HFFc6 (cell line): ENCODE measurements around the gene GPRIN1. TPM values are rescaled to one million over a fixed set of nuclear protein-coding genes. Genes with fewer than 3 reads are reported as not detected.

Experiments used
- DNase-seq: peaks from one replicate; pipeline ENCODE4 v3.0.0-alpha.2; 2018
- H3K27ac Mint-ChIP-seq: 2 replicates; pipeline ENCODE4 v1.8.0; 2020; ENCODE audit warnings: mild to moderate bottlenecking, mixed read lengths
- H3K27me3 Mint-ChIP-seq: 2 replicates; pipeline ENCODE4 v1.8.0; 2021; ENCODE audit warnings: mild to moderate bottlenecking, moderate library complexity, mixed read lengths; ENCODE audit not compliant: insufficient read depth
- H3K36me3 Mint-ChIP-seq: 2 replicates; pipeline ENCODE4 v1.8.0; 2021; ENCODE audit warnings: low read depth, mixed read lengths
- H3K4me1 Mint-ChIP-seq: 2 replicates; pipeline ENCODE4 v1.8.0; 2020; ENCODE audit warnings: low read depth, mixed read lengths
- H3K4me3 Mint-ChIP-seq: 2 replicates; pipeline ENCODE4 v1.8.0; 2020; ENCODE audit warnings: mild to moderate bottlenecking, moderate library complexity, mixed read lengths
- H3K9me3 Mint-ChIP-seq: 2 replicates; pipeline ENCODE4 v1.8.0; 2020; ENCODE audit warnings: mild to moderate bottlenecking, mixed read lengths
- long read RNA-seq: library from polyadenylated mRNA; unstranded; transcript quantifications from one replicate; pipeline ENCODE4 v2.0.0, GENCODE V29; 2019
- total RNA-seq, 6 experiments: library from RNA; stranded (reverse); fragmentation: NEBNext Ultra II Directional; extraction: Animal tissue kit (Norgen Biotek cat#: 25700); gene quantifications; 2 replicates in 1 of 6; 3 replicates in 5 of 6; pipeline ENCODE4 v1.2.3, GENCODE V29; 2021
- TF ChIP-seq, protein P1 (sequence below): fragments of 200-600 bp; sonication (generic); IDR thresholded peaks from 2 replicates; pipeline ENCODE4 v1.5.0; 2021; ENCODE audit warnings: antibody characterized with exemption, mild to moderate bottlenecking

The GPRIN1 gene
- total RNA-seq = 1 to 10 TPM; 2.3 to 5.4 (median 2.6) TPM
- long read RNA-seq = 0 reads

DNA sequence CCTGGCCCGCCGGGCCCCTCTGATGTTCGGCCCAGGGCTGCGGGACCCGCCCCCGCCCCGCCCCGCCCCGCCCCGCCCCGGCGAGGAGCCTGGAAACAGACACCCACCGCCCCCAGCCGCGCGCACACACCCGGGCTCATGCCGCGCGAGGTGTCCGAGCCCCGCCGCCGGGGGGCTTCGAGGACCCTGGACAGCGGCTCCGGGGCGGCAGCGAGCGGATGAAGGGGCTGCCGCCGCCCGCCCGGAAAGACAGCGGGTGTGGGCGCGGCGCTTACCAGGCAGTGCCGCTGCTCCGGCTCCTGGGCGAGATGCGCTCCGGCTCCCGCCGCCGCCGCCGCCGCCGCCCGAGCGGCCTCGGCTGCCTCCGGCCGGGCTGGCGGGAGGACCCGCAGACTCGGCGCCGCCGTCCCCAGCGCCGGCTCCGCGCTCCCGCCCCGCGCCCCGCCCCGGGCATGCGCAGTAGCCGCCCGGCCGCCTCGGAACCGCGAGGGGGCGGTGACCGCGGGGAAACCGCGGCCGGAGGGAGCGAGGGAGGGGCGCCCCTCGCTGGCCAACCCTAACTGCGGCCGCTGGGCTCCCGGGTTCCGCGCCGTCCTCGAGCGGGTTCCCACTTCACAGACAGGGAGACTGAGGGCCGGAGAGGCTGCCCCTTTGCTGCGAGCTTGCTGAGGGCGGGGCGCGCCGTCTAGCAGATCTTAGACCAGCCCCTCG is at the start of gene GPRIN1:
Gene GPRIN1, minus strand, starts transcription at position 433 of the 711 bp plus-strand sequence. CDS start 10,322 bp downstream, outside the sequence.
- Mint-ChIP-seq H3K27me3 (peaks cover 1% of the 10 kb centered on the region; the same call in 1 of the 2 replicates), H3K9me3 (no peaks in the 10 kb centered on the region), H3K4me3 (peak within 1 kb of the TSS; percentile 92), H3K36me3 (no peaks in the 10 kb centered on the region), H3K27ac (no peak within 1 kb of the TSS), H3K4me1 (peaks cover 27% of the 10 kb centered on the region)
- TF ChIP-seq, protein P1, sequence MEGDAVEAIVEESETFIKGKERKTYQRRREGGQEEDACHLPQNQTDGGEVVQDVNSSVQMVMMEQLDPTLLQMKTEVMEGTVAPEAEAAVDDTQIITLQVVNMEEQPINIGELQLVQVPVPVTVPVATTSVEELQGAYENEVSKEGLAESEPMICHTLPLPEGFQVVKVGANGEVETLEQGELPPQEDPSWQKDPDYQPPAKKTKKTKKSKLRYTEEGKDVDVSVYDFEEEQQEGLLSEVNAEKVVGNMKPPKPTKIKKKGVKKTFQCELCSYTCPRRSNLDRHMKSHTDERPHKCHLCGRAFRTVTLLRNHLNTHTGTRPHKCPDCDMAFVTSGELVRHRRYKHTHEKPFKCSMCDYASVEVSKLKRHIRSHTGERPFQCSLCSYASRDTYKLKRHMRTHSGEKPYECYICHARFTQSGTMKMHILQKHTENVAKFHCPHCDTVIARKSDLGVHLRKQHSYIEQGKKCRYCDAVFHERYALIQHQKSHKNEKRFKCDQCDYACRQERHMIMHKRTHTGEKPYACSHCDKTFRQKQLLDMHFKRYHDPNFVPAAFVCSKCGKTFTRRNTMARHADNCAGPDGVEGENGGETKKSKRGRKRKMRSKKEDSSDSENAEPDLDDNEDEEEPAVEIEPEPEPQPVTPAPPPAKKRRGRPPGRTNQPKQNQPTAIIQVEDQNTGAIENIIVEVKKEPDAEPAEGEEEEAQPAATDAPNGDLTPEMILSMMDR = peak; percentile 55
- no peak for DNase-seq

DNA sequence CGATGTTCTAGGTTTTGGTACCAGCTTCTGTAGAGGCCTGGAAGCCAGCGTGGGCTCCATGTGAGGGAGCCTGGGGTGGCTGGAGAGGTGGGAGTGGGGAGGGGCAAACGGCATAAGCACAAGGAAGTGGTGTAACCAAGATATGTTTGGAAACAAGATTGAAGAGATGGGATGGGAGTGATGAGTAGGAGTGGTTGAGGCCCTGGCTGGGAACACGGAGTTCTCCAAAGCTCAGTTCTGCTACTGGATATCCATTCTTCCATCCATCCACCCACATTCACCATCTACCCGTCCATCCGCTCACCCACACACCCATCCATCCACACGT is 49.5 kb upstream of the GPRIN1 start:
- no peaks in the 10 kb centered on the region; the same call in 1 of the 2 replicates for H3K36me3 Mint-ChIP-seq
- H3K27me3 Mint-ChIP-seq = peaks cover 22% of the 10 kb centered on the region
- H3K4me3 Mint-ChIP-seq = no peak overlapping the region
- peaks cover 5% of the 10 kb centered on the region; the same call in 1 of the 2 replicates for H3K4me1 Mint-ChIP-seq
- H3K9me3 Mint-ChIP-seq = no peaks in the 10 kb centered on the region
- TF ChIP-seq, protein P1 = no peak
- H3K27ac Mint-ChIP-seq = no peak overlapping the region
- DNase-seq = no peak

DNA sequence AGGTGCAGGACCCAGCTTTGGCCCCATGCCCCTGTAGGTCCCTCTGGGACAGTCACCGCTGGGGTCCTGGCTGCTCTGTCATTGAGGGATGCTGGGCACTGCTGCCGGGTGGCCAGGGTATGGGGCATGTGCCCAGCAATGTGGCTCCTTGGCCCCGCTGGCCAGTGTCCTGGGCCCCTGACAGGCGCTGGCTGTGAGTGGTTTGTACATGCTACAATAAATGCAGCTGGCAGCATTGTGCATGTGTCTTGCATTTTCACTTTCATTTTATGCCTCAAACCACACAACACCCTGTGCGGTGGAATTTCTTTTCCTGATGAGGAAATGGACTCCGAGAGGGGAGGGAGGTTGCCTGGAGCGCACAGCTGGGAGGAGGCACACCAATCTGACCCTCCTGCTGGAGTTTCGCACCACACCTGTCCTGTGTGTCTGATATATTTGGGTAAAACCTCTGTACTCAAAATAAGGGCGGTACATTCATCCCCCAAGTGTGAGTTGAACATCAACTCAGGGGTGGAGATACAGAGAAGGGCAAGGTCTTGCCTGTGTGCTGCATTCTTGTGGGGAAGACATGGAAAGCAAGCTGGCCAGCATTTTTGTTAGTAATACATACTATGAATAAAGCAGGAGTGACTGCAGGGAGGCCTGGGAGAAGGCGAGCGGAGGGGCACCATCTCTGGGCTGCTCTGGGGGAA is 49.0 kb upstream of the GPRIN1 start:
- H3K27me3 Mint-ChIP-seq = peaks cover 17% of the 10 kb centered on the region
- H3K4me1 Mint-ChIP-seq = peaks cover 5% of the 10 kb centered on the region; the same call in 1 of the 2 replicates
- no peaks in the 10 kb centered on the region; the same call in 1 of the 2 replicates for H3K36me3 Mint-ChIP-seq
- DNase-seq = no peak
- no peak overlapping the region for H3K4me3 Mint-ChIP-seq
- TF ChIP-seq, protein P1 = no peak
- no peaks in the 10 kb centered on the region for H3K9me3 Mint-ChIP-seq
- H3K27ac Mint-ChIP-seq = no peak overlapping the region

DNA sequence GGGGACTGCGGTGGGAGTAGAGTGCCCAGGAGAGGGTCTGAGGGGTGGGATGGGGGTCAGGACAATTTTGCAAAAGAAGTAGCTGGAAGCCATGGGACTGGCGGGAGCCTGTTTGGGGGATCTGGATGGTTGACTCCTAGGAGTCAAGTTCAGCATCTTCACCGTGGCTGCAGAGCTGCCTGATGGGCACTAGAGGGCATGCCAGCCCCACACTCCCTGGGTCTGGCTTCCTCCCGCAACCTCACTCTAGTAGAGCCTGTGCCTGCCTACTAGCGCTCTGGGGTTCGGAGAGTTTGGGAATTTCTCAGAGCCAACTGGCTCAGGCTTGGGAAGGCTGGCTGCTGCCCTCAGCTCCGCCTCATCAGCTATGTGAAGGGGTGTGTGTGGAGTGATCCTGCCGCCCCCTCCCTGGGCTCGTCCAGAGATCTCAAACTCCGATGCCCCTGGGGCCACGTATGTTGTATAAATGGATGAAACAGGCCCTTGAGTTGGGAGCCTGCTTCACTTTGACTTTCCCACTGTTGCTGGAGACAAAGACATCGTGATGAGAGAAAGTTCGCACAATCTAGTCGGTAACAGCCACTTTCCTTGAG is 48.1 kb upstream of the GPRIN1 start:
- H3K9me3 Mint-ChIP-seq = no peaks in the 10 kb centered on the region
- H3K4me1 Mint-ChIP-seq = peaks cover 12% of the 10 kb centered on the region
- H3K27me3 Mint-ChIP-seq = peaks cover 8% of the 10 kb centered on the region; the same call in 1 of the 2 replicates
- TF ChIP-seq, protein P1 = peak; percentile 83
- H3K36me3 Mint-ChIP-seq = peaks cover 5% of the 10 kb centered on the region; the same call in 1 of the 2 replicates
- H3K27ac Mint-ChIP-seq = no peak overlapping the region
- DNase-seq = peak; percentile 37
- H3K4me3 Mint-ChIP-seq = no peak overlapping the region

- H3K27me3 Mint-ChIP-seq = no peaks in the 10 kb centered on the region
- no peak overlapping the region for H3K27ac Mint-ChIP-seq
- DNase-seq = no peak
- no peak overlapping the region for H3K4me3 Mint-ChIP-seq
- TF ChIP-seq, protein P1 = no peak
- no peaks in the 10 kb centered on the region for H3K9me3 Mint-ChIP-seq
- H3K4me1 Mint-ChIP-seq = peaks cover 14% of the 10 kb centered on the region
- peaks cover 5% of the 10 kb centered on the region; the same call in 1 of the 2 replicates for H3K36me3 Mint-ChIP-seq
Measured at GRCh38 chr5:176656467-176656990, 46.6 kb upstream of the GPRIN1 start.
